Measurements from ENCODE around the gene WDR18. TPM values are rescaled to one million over a fixed set of nuclear protein-coding genes. Genes with fewer than 3 reads are reported as not detected.

The WDR18 gene
- total RNA-seq, 1 experiment from 2014 or later: 94.7 TPM

GRCh38 chr19:938233-938923, 45.8 kb upstream of the WDR18 start:
- Histone ChIP-seq H2BK20ac (ENCODE audit: low read depth, low read length, poor library complexity, severe bottlenecking) (no peak overlapping the region), H3K79me2 (ENCODE audit: insufficient read depth, low read length) (peaks cover 10% of the 10 kb centered on the region; the same call in 1 of the 2 replicates), H3K23ac (ENCODE audit: insufficient read length, low read depth, low read length) (no peak overlapping the region), H3K23me2 (ENCODE audit: insufficient read length, low read depth, low read length, poor library complexity, severe bottlenecking) (no peaks in the 10 kb centered on the region), H2BK120ac (ENCODE audit: low read depth, low read length, poor library complexity, severe bottlenecking) (no peak overlapping the region), H3K79me1 (ENCODE audit: insufficient read depth, low read depth, low read length, poor library complexity, severe bottlenecking) (peaks cover 2% of the 10 kb centered on the region), H3K56ac (ENCODE audit: insufficient read length, low read depth, low read length) (no peak overlapping the region), H3K27ac (ENCODE audit: insufficient read length, low read depth, low read length) (no peak overlapping the region), H3K9ac (ENCODE audit: extremely low read depth, insufficient read length, low read length) (no peak overlapping the region), H2BK5ac (ENCODE audit: insufficient read length, low read length) (no peak overlapping the region), H4K20me1 (ENCODE audit: control insufficient read depth, insufficient read depth, insufficient read length) (peaks cover 3% of the 10 kb centered on the region), H2BK12ac (ENCODE audit: insufficient read length, low read depth, low read length) (no peak overlapping the region), H3K27me3 (ENCODE audit: insufficient read depth, low read length) (no peaks in the 10 kb centered on the region), H4K8ac (replicated peaks; ENCODE audit: insufficient read length, low read depth, low read length) (no peak overlapping the region), H3K14ac (ENCODE audit: insufficient read depth, low read length) (no peak overlapping the region), H3K18ac (ENCODE audit: insufficient read length, low read depth, low read length) (no peak overlapping the region), H2BK15ac (ENCODE audit: low read depth, low read length) (no peak overlapping the region), H4K91ac (ENCODE audit: insufficient read length, low read depth, low read length) (no peak overlapping the region), H3K4me2 (ENCODE audit: insufficient read depth, insufficient read length, low read length) (no peak overlapping the region), H3K4me1 (ENCODE audit: insufficient read depth, low read length) (no peaks in the 10 kb centered on the region), H4K5ac (ENCODE audit: insufficient read length, low read depth, low read length) (no peak overlapping the region), H3K9me3 (ENCODE audit: control insufficient read depth, low read depth, low read length) (no peaks in the 10 kb centered on the region), H3K4ac (ENCODE audit: low read depth, low read length) (no peak overlapping the region), H2AFZ (ENCODE audit: low read length) (no peak overlapping the region), H3T11ph (ENCODE audit: low read length) (no peak overlapping the region), H2AK5ac (ENCODE audit: insufficient read length, low read length) (no peak overlapping the region)
- WGBS (ENCODE audit: extremely low coverage, insufficient read length, low lambda C conversion rate): no CpG with 5 or more reads among the region's 23 CpGs
- Mint-ChIP-seq H3K4me1 (0 out of 4 replicates have a peak, but pooled peaks cover 0 to 3% of the 10 kb centered on the region in 2 experiments), H3K27me3 (ENCODE audit: low read depth) (no peaks in the 10 kb centered on the region; the same call in 1 of the 2 replicates), H3K4me3 (no peak overlapping the region), H3K9me3 (no peaks in the 10 kb centered on the region), H3K36me3 (ENCODE audit: insufficient read depth in 1 of 3, low read depth in 3 of 3) (peaks cover 18 to 50% (median 49%) of the 10 kb centered on the region in 3 experiments; a peak in 6 of 7 replicates), H3K27ac (peak overlapping the region in 2 of 3 experiments; percentile 26 to 59; a peak in 2 of 7 replicates)
- DNase-seq: no peak
- no peak for TF ChIP-seq CTCF (conservative IDR thresholded peaks at IDR 0.05)

Measured in H9 (cell line).